NCI-H2107 treated with DMSO at 0.1 percent for 48 hours (cell line): ENCODE measurements around the gene PLCB4.

Source experiments
- DNase-seq: peaks from one replicate; lab custom pipeline; 2025; ENCODE audit not compliant: unreplicated experiment; lab: John Stamatoyannopoulos, UW

The PLCB4 gene

GRCh38 chr20:9417665-9418064, 348.8 kb downstream of the PLCB4 start:
- no peak for DNase-seq

- DNase-seq: no peak
These were observed 353.6 kb downstream of the PLCB4 start for GRCh38 chr20:9422321-9423057.

- DNase-seq: no peak
These were observed 355.7 kb downstream of the PLCB4 start for GRCh38 chr20:9424551-9424950.

- no peak for DNase-seq
These were observed 358.8 kb downstream of the PLCB4 start for GRCh38 chr20:9427430-9428291.

- DNase-seq: no peak
These were observed 359.4 kb downstream of the PLCB4 start for GRCh38 chr20:9428292-9428607.

GRCh38 chr20:9439806-9440205, 370.9 kb downstream of the PLCB4 start:
- DNase-seq: no peak

GRCh38 chr20:9440892-9441291, 372.0 kb downstream of the PLCB4 start:
- DNase-seq: no peak

GRCh38 chr20:9441948-9442347, 373.1 kb downstream of the PLCB4 start:
- DNase-seq: no peak

- no peak for DNase-seq
These were observed 374.0 kb downstream of the PLCB4 start for GRCh38 chr20:9442858-9443257.

- no peak for DNase-seq
These were observed 376.0 kb downstream of the PLCB4 start for GRCh38 chr20:9444921-9445320.

GRCh38 chr20:9447182-9447581, 378.3 kb downstream of the PLCB4 start:
- DNase-seq: no peak

- DNase-seq: no peak
These were observed 384.3 kb downstream of the PLCB4 start for GRCh38 chr20:9453201-9453600.

GRCh38 chr20:9454791-9455190, 385.9 kb downstream of the PLCB4 start:
- no peak for DNase-seq

- DNase-seq: no peak
These were observed 388.2 kb downstream of the PLCB4 start for GRCh38 chr20:9457136-9457535.

- DNase-seq: no peak
These were observed 389.4 kb downstream of the PLCB4 start for GRCh38 chr20:9458138-9458796.

- DNase-seq: no peak
These were observed 391.6 kb downstream of the PLCB4 start for GRCh38 chr20:9460518-9460917.

GRCh38 chr20:9467995-9468394, 399.1 kb downstream of the PLCB4 start:
- no peak for DNase-seq

GRCh38 chr20:9474835-9475415, 406.0 kb downstream of the PLCB4 start:
- no peak for DNase-seq

GRCh38 chr20:9475456-9475855, 406.6 kb downstream of the PLCB4 start:
- no peak for DNase-seq

- no peak for DNase-seq
These were observed 407.3 kb downstream of the PLCB4 start for GRCh38 chr20:9476174-9476573.

GRCh38 chr20:9476637-9477036, 407.8 kb downstream of the PLCB4 start:
- DNase-seq: no peak

- DNase-seq: no peak
These were observed 409.9 kb downstream of the PLCB4 start for GRCh38 chr20:9478771-9479170.
